IMR-90 (cell line): Measurements from ENCODE around the gene HLA-DQA1. TPM values are rescaled to one million over a fixed set of nuclear protein-coding genes. Genes with fewer than 3 reads are reported as not detected.

ENCODE experiments used
- ATAC-seq: fragments of 200-7000 bp; cut with Tn5 transposase; 2 replicates; pipeline ENCODE4 v1.9.1; 2020; ENCODE audit warnings: low read depth, mild to moderate bottlenecking, moderate library complexity
- BruUV-seq: library from RNA; stranded (reverse); fragments of 400-500 nt; replicated peaks from 2 replicates; lab custom pipeline; 2021; lab: Mats Ljungman, UMichigan
- CTCF ChIA-PET: fragments of 300-600 bp; formaldehyde crosslinking; extraction: SDS; loops from one replicate; lab custom pipeline; 2021; ENCODE audit warnings: antibody characterized with exemption; lab: Yijun Ruan, JAX
- POLR2A ChIA-PET: fragments of 300-600 bp; sonication (Branson Sonifier 250); formaldehyde crosslinking; loops from one replicate; lab custom pipeline; 2022; ENCODE audit warnings: antibody characterized with exemption; ENCODE audit not compliant: unreplicated experiment; lab: Charles Lee
- DNase-seq: peaks from one replicate; pipeline ENCODE4 v3.0.0; 2013
- H2AFZ ChIP-seq: replicated peaks from 2 replicates; pipeline ENCODE3; 2013; ENCODE audit warnings: low read length, mild to moderate bottlenecking; ENCODE audit not compliant: poor library complexity
- H2AK5ac ChIP-seq: 2 replicates; pipeline ENCODE4 v1.6.1; 2013; ENCODE audit warnings: low read depth, low read length, inconsistent platforms
- H2AK9ac ChIP-seq: replicated peaks from 2 replicates; pipeline ENCODE3; 2013; ENCODE audit warnings: mild to moderate bottlenecking, low read depth, low read length, moderate library complexity; ENCODE audit not compliant: poor library complexity
- H2BK120ac ChIP-seq: 2 replicates; pipeline ENCODE4 v1.6.1; 2013; ENCODE audit warnings: low read depth, low read length, inconsistent platforms
- H2BK15ac ChIP-seq: 3 replicates; pipeline ENCODE4 v1.6.1; 2013; ENCODE audit warnings: low read depth, low read length, inconsistent platforms
- H2BK20ac ChIP-seq: 2 replicates; pipeline ENCODE4 v1.6.1; 2013; ENCODE audit warnings: low read depth, mild to moderate bottlenecking, inconsistent platforms, low read length, moderate library complexity
- H2BK5ac ChIP-seq: 2 replicates; pipeline ENCODE4 v1.6.1; 2013; ENCODE audit warnings: mild to moderate bottlenecking, low read depth, low read length, inconsistent platforms; ENCODE audit not compliant: poor library complexity, severe bottlenecking
- H3K14ac ChIP-seq: replicated peaks from 2 replicates; pipeline ENCODE4 v1.6.1; 2013; ENCODE audit warnings: low read depth, low read length, inconsistent platforms
- H3K18ac ChIP-seq: 2 replicates; pipeline ENCODE4 v1.6.1; 2013; ENCODE audit warnings: low read depth, low read length, control low read depth
- H3K23ac ChIP-seq: 2 replicates; pipeline ENCODE4 v1.6.1; 2013; ENCODE audit warnings: low read depth, low read length, inconsistent platforms
- H3K27ac ChIP-seq: 2 replicates; pipeline ENCODE4 v1.5.1; 2013; ENCODE audit warnings: mild to moderate bottlenecking, control low read depth, low read length; ENCODE audit not compliant: insufficient read depth
- H3K27me3 ChIP-seq: 2 replicates; pipeline ENCODE4 v1.6.1; 2013; ENCODE audit warnings: low read length; ENCODE audit not compliant: control insufficient read depth, insufficient read depth
- H3K36me3 ChIP-seq: 2 replicates; pipeline ENCODE4 v1.6.1; 2013; ENCODE audit warnings: low read length, mixed read lengths; ENCODE audit not compliant: control insufficient read depth, insufficient read depth
- H3K4ac ChIP-seq: 2 replicates; pipeline ENCODE4 v1.6.1; 2013; ENCODE audit warnings: low read depth, low read length, inconsistent platforms
- H3K4me1 ChIP-seq: 2 replicates; pipeline ENCODE4 v1.6.1; 2013; ENCODE audit warnings: low read length, mixed read lengths; ENCODE audit not compliant: control insufficient read depth, insufficient read depth
- H3K4me2 ChIP-seq: 2 replicates; pipeline ENCODE4 v1.6.1; 2013; ENCODE audit warnings: low read depth, mild to moderate bottlenecking, control low read depth, low read length, moderate library complexity
- H3K4me3 ChIP-seq: 2 replicates; pipeline ENCODE4 v1.5.1; 2013; ENCODE audit warnings: low read depth, mild to moderate bottlenecking, control low read depth, low read length, moderate library complexity; ENCODE audit not compliant: insufficient read depth
- H3K56ac ChIP-seq: 2 replicates; pipeline ENCODE4 v1.6.1; 2013; ENCODE audit warnings: low read length, inconsistent platforms; ENCODE audit not compliant: insufficient read depth; ENCODE audit errors: extremely low read depth
- H3K79me1 ChIP-seq, 2 experiments: 2 replicates each; pipeline ENCODE4 v1.6.1; 2013; ENCODE audit warnings: low read length in 2 of 2, inconsistent platforms in 1 of 2, low read depth in 1 of 2
- H3K9ac ChIP-seq: 2 replicates; pipeline ENCODE4 v1.6.1; 2013; ENCODE audit warnings: low read depth, low read length, control low read depth
- H3K9me1 ChIP-seq: 2 replicates; pipeline ENCODE4 v1.6.1; 2013; ENCODE audit warnings: low read length, inconsistent platforms; ENCODE audit not compliant: insufficient read depth
- H3K9me3 ChIP-seq: 2 replicates; pipeline ENCODE4 v1.6.1; 2013; ENCODE audit warnings: low read length; ENCODE audit not compliant: control insufficient read depth, insufficient read depth
- H4K20me1 ChIP-seq: 2 replicates; pipeline ENCODE4 v1.6.1; 2013; ENCODE audit warnings: low read length, inconsistent platforms; ENCODE audit not compliant: insufficient read depth
- H4K5ac ChIP-seq: 2 replicates; pipeline ENCODE4 v1.6.1; 2013; ENCODE audit warnings: mild to moderate bottlenecking, low read depth, low read length, control low read depth
- H4K8ac ChIP-seq, 2 experiments: 2 replicates each; pipeline ENCODE4 v1.6.1; 2013; ENCODE audit warnings: low read depth in 2 of 2, low read length in 2 of 2, control low read depth in 1 of 2, inconsistent platforms in 1 of 2
- H4K91ac ChIP-seq: 2 replicates; pipeline ENCODE4 v1.6.1; 2013; ENCODE audit warnings: low read depth, low read length, inconsistent platforms; ENCODE audit not compliant: insufficient read depth
- CHD1 ChIP-seq: IDR thresholded peaks from 2 replicates; pipeline ENCODE4 v1.6.1; 2012; ENCODE audit warnings: low read depth, low read length, improper control_type of control experiment
- MAZ ChIP-seq: IDR thresholded peaks from 2 replicates; pipeline ENCODE4 v1.6.1; 2012; ENCODE audit warnings: low read depth, mild to moderate bottlenecking, low read length, improper control_type of control experiment, moderate library complexity, borderline replicate concordance
- RFX5 ChIP-seq: IDR thresholded peaks from 2 replicates; pipeline ENCODE4 v1.8.0; 2012; ENCODE audit warnings: low read depth, mild to moderate bottlenecking, low read length, moderate library complexity
- USF2 ChIP-seq: fragments of 150-350 bp; IDR thresholded peaks from 2 replicates; pipeline ENCODE4 v1.6.1; 2017; ENCODE audit warnings: mild to moderate bottlenecking, antibody characterized with exemption, low read length, low read depth
- WGBS, 2 experiments: methylation state at CpG; one replicate each; pipeline versions ENCODE4 v1.1.5 to v1.1.7; 2013; ENCODE audit warnings: missing lambda C conversion rate in 2 of 2; ENCODE audit not compliant: insufficient read length in 1 of 2; ENCODE audit errors: extremely low coverage in 2 of 2; 5-methylcytosine and 5-hydroxymethylcytosine counted together
- dilution Hi-C: fragments of 300-500 bp; cut with HindIII; formaldehyde crosslinking; loops from one replicate; pipeline ENCODE4 v1.14.3; 2018; ENCODE audit warnings: low sequenced_read_pairs; ENCODE audit not compliant: unreplicated experiment
- in situ Hi-C: fragments of 300-500 bp; cut with MboI; formaldehyde crosslinking; loops from 3 replicates; pipeline ENCODE4 v1.14.3; 2019; ENCODE audit warnings: low sequenced_read_pairs, inconsistent platforms, mixed read lengths
- intact Hi-C: fragments of 100-400 bp; cut with micrococcal nuclease; formaldehyde crosslinking; loops from 2 replicates; pipeline ENCODE4 v1.10.0; 2022
- polyA plus RNA-seq, 3 experiments: library from polyadenylated mRNA; depleted of rRNA; stranded (reverse); fragments of >200 nt; gene quantifications; 2 replicates each; pipeline ENCODE4 v1.2.3, GENCODE V29; 2012; ENCODE audit warnings: low replicate concordance in 1 of 3
- total RNA-seq: library from RNA; depleted of rRNA; stranded (reverse); fragments of >200 nt; gene quantifications from 2 replicates; pipeline ENCODE4 v1.2.3, GENCODE V29; 2012

Gene HLA-DQA1
- total and polyA plus RNA-seq, 2 of the 4 experiments (the other 2 are of a cell fraction), result not detected

- no peak overlapping the region for H3K4me3 ChIP-seq
- ChIA-PET CTCF (no interaction called here), POLR2A (no interaction called here)
- ATAC-seq (no peak), DNase-seq (no peak)
- no peak overlapping the region for H3K14ac ChIP-seq
- no peaks in the 10 kb centered on the region for H3K36me3 ChIP-seq
- H3K27ac ChIP-seq, result no peak overlapping the region
- no peaks in the 10 kb centered on the region for H3K79me1 ChIP-seq
- BruUV-seq, result no TSS peak
- H4K91ac ChIP-seq, result no peak overlapping the region
- no peak overlapping the region for H2AK9ac ChIP-seq
- no peak overlapping the region for H4K5ac ChIP-seq
- H2BK20ac ChIP-seq, result no peak overlapping the region
- no peak overlapping the region for H3K4me2 ChIP-seq
- no peak overlapping the region for H3K23ac ChIP-seq
- no peaks in the 10 kb centered on the region for H3K9me3 ChIP-seq
- H2AFZ ChIP-seq, result no peak overlapping the region
- no peak overlapping the region for H2BK120ac ChIP-seq
- H3K9me1 ChIP-seq, result no peaks in the 10 kb centered on the region
- no peak overlapping the region for H2BK5ac ChIP-seq
- no peak overlapping the region for H4K8ac ChIP-seq
- H3K4ac ChIP-seq, result no peak overlapping the region
- H3K56ac ChIP-seq, result no peak overlapping the region
- TF ChIP-seq MAZ, result no peak
- no peak for TF ChIP-seq CHD1
- TF ChIP-seq USF2, result no peak
- no peak for TF ChIP-seq RFX5
- no peak overlapping the region for H2BK15ac ChIP-seq
- H3K9ac ChIP-seq, result no peak overlapping the region
- H3K4me1 ChIP-seq, result no peaks in the 10 kb centered on the region
- dilution Hi-C loops (no loop called here), intact Hi-C loops (no loop called here), in situ Hi-C loops (no loop called here)
- H3K18ac ChIP-seq, result no peak overlapping the region
- H4K20me1 ChIP-seq, result no peaks in the 10 kb centered on the region
- H2AK5ac ChIP-seq, result no peak overlapping the region
- WGBS, 2 experiments, result no CpG with 5 or more reads among the region's 5 CpGs
- H3K27me3 ChIP-seq, result no peaks in the 10 kb centered on the region
These were observed 34.0 kb upstream of the HLA-DQA1 start for GRCh38 chr6:32603222-32603621.
